SK-N-SH treated with all-trans-retinoic acid at 6 μM for 48 hours (cell line): Measurements from ENCODE around the gene MAP3K13.

ENCODE experiments used
- ISL1 ChIP-seq: fragments of 250-450 bp; sonication (Bioruptor Pico); IDR thresholded peaks from 2 replicates; pipeline ENCODE4 v2.1.2; 2022; ENCODE audit warnings: mild to moderate bottlenecking, moderate library complexity
- OSR1 ChIP-seq: fragments of 250-450 bp; sonication (Bioruptor Pico); IDR thresholded peaks from 2 replicates; pipeline ENCODE4 v1.8.0; 2022; ENCODE audit warnings: moderate library complexity, mild to moderate bottlenecking, inconsistent platforms
- RARB ChIP-seq: fragments of 250-450 bp; sonication (Bioruptor Pico); IDR thresholded peaks from 2 replicates; pipeline ENCODE4 v1.8.0; 2021; ENCODE audit warnings: mild to moderate bottlenecking, moderate library complexity
- TOX ChIP-seq: fragments of 250-450 bp; sonication (Bioruptor Pico); IDR thresholded peaks from 2 replicates; pipeline ENCODE4 v1.8.0; 2021; ENCODE audit warnings: mild to moderate bottlenecking, moderate library complexity, borderline replicate concordance
- ZFP3 ChIP-seq: fragments of 250-450 bp; sonication (Bioruptor Pico); IDR thresholded peaks from 2 replicates; pipeline ENCODE4 v1.5.0; 2020; ENCODE audit warnings: mild to moderate bottlenecking, moderate library complexity
- ZFP30 ChIP-seq: fragments of 450-650 bp; formaldehyde crosslinking; IDR thresholded peaks from 2 replicates; pipeline ENCODE4 v1.5.0; 2022; ENCODE audit warnings: mild to moderate bottlenecking, moderate library complexity
- ZNF565 ChIP-seq: fragments of 450-650 bp; formaldehyde crosslinking; conservative IDR thresholded peaks from 2 replicates; pipeline ENCODE4 v1.5.0; 2020; ENCODE audit warnings: low read depth, mild to moderate bottlenecking, moderate library complexity
- ZNF8 ChIP-seq: fragments of 450-650 bp; formaldehyde crosslinking; IDR thresholded peaks from 2 replicates; pipeline ENCODE4 v1.5.0; 2020; ENCODE audit warnings: mild to moderate bottlenecking, moderate library complexity

DNA sequence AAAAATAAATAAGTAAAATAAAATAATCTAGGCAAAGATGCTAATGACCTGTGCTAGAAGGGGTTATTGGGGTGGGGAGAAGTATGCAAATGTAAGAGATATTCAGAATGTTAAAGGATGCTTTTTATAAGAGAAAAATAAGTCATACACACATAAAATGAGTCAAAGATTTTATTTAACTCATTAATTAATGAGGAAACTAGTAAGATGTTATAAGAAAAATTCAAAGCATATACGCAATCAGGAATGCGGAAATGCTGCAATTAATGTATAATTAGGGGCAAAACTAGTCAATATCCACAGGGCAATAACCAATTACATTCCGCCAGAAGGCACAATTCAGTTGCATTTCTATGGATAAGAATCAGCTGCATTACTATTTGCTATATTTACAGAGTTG lies 30.1 kb downstream of the MAP3K13 start:
- TF ChIP-seq OSR1 (CRISPR knock-in tag) = no peak
- no peak for TF ChIP-seq RARB
- no peak for TF ChIP-seq ISL1
- no peak for TF ChIP-seq ZFP3 (CRISPR knock-in tag)
- no peak for TF ChIP-seq ZNF565 (CRISPR knock-in tag)
- no peak for TF ChIP-seq ZFP30 (CRISPR knock-in tag)
- TF ChIP-seq ZNF8 (CRISPR knock-in tag) = no peak
- no peak for TF ChIP-seq TOX (CRISPR knock-in tag)
